BJ (cell line): ENCODE data around the gene AHDC1. TPM values are rescaled to one million over a fixed set of nuclear protein-coding genes. Genes with fewer than 3 reads are reported as not detected.

Source experiments
- CTCF ChIA-PET: fragments of 350-600 bp; formaldehyde crosslinking; extraction: SDS; loops from one replicate; lab custom pipeline; 2021; ENCODE audit warnings: antibody characterized with exemption, inconsistent platforms; lab: Yijun Ruan, JAX
- POLR2A ChIA-PET: fragments of 300-600 bp; sonication (Branson Sonifier 250); formaldehyde crosslinking; extraction: SDS; loops from one replicate; lab custom pipeline; 2021; ENCODE audit warnings: antibody characterized with exemption; lab: Charles Lee
- DNase-seq: peaks from one replicate; pipeline ENCODE4 v3.0.0-alpha.2; 2011; ENCODE audit warnings: low read depth
- H3K27me3 ChIP-seq: 2 replicates; pipeline ENCODE4 v1.6.0; 2011; ENCODE audit warnings: low read length; ENCODE audit not compliant: control insufficient read depth, insufficient read depth
- H3K36me3 ChIP-seq: 2 replicates; pipeline ENCODE4 v1.5.1; 2011; ENCODE audit warnings: low read length; ENCODE audit not compliant: control insufficient read depth, insufficient read depth
- H3K4me3 ChIP-seq: 2 replicates; pipeline ENCODE4 v1.5.1; 2011; ENCODE audit warnings: low read depth, mild to moderate bottlenecking, control low read depth, low read length
- polyA plus RNA-seq: library from polyadenylated mRNA; depleted of rRNA; stranded (reverse); fragments of >200 nt; gene quantifications from 2 replicates; pipeline ENCODE4 v1.2.3, GENCODE V29; 2011
- TF ChIP-seq, protein P1 (sequence below): IDR thresholded peaks from 2 replicates; pipeline ENCODE4 v1.5.1; 2011; ENCODE audit warnings: low read depth, mild to moderate bottlenecking, control low read depth, inconsistent platforms, low read length, moderate library complexity; ENCODE audit not compliant: insufficient read depth

Gene AHDC1
- polyA plus RNA-seq, 1 experiment: 4.1 TPM

DNA sequence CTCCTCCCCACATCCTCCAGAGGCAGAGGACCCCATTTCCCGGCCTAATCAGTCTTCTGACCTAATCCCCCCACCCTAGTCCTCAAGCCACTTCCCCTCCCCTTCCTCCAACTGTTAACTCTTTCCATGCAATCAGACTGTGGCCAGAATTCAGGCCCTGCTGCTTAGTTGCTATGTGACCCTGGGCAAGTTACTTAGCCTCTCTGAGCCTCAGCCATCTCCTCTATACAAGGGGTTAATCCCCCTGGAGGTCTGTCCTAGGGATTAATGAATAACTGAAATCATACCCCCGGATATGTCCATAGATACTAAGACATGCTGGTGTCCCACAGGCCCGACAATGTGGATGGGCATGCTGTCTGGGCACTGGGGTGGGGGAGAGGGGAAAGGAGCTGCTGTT lies 18.3 kb downstream of the AHDC1 start:
- TF ChIP-seq, protein P1, sequence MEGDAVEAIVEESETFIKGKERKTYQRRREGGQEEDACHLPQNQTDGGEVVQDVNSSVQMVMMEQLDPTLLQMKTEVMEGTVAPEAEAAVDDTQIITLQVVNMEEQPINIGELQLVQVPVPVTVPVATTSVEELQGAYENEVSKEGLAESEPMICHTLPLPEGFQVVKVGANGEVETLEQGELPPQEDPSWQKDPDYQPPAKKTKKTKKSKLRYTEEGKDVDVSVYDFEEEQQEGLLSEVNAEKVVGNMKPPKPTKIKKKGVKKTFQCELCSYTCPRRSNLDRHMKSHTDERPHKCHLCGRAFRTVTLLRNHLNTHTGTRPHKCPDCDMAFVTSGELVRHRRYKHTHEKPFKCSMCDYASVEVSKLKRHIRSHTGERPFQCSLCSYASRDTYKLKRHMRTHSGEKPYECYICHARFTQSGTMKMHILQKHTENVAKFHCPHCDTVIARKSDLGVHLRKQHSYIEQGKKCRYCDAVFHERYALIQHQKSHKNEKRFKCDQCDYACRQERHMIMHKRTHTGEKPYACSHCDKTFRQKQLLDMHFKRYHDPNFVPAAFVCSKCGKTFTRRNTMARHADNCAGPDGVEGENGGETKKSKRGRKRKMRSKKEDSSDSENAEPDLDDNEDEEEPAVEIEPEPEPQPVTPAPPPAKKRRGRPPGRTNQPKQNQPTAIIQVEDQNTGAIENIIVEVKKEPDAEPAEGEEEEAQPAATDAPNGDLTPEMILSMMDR: no peak
- CTCF ChIA-PET: interaction anchor here (1.0 to 2.2 kb wide), 2 partner anchors 17 to 29 kb away, joined by 3 to 7 read pairs; no protein-coding TSS in a partner anchor
- DNase-seq: no peak
- Histone ChIP-seq H3K4me3 (no peak overlapping the region), H3K27me3 (no peaks in the 10 kb centered on the region), H3K36me3 (peaks cover 2% of the 10 kb centered on the region)
- POLR2A ChIA-PET: no interaction called here

DNA sequence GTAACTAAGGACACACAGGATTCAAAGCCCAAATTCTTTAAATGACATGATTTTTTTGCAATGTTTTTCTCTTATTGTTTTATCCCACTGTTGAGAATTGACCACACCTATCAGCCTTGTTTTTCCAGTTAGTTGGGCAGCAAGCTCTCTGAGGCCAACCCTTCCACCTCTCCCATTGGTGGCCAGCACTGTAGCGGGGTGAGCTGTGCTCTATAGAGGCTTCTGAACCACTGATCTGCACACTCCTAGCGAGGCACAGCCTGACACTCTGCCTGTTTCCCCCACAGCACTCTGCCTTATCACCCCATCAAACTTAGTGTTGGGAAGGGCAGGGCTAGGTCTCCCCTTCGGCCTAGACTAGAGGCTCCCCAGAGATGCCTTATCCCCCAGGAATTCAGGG lies 19.5 kb downstream of the AHDC1 start:
- no peaks in the 10 kb centered on the region for H3K27me3 ChIP-seq
- peaks cover 2% of the 10 kb centered on the region for H3K36me3 ChIP-seq
- ChIA-PET CTCF (interaction anchor here (0.6 kb wide), 1 partner anchor 27 kb away, joined by 3 read pairs; no protein-coding TSS in a partner anchor), POLR2A (no interaction called here)
- H3K4me3 ChIP-seq: no peak overlapping the region
- no peak for DNase-seq
- TF ChIP-seq, protein P1: no peak

DNA sequence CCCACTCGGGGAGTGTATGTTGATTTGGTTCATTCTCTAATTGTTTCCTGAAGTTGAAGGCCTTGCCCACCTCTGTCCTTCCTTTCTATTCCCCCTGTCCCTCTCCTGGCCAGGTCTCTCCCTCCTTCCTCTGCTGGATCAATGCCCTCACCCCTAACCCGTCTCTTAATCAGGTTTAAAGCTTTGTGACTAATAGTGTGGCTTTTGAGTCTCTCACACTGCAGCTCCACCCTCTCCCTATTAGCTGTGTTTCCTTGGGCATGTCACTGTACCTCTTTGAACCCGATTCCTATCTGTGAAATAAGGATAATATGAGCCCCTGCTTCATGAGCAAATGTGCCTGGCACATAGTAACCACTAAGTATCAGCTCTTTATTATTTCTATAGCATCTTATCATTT lies 20.5 kb downstream of the AHDC1 start:
- POLR2A ChIA-PET: no interaction called here
- CTCF ChIA-PET: interaction anchor here (0.7 to 1.5 kb wide), 4 partner anchors 8 to 180 kb away, joined by 3 to 5 read pairs (median 4); no protein-coding TSS in a partner anchor
- no peaks in the 10 kb centered on the region for H3K27me3 ChIP-seq
- H3K36me3 ChIP-seq: peaks cover 2% of the 10 kb centered on the region
- no peak overlapping the region for H3K4me3 ChIP-seq
- TF ChIP-seq, protein P1: no peak
- no peak for DNase-seq

DNA sequence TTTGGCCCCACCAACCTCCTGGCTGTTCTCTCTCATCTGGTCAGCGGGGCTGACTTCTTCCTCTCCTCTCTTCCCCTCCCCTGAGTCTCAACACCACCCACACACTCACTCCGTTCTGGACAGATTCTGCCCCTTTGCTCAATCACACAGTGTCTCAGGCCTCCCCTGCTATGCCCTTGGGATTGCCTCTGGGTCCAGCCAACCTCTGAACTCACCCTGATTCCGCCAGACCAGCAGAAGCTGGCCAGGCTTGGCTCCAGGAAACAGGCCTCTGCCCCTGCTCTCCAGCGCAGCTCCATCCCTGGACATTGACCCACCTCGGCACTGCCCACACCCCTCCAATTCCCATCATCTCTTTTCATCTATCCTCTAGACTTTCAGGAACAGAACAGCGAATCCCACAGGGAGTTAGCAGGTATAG lies 22.1 kb downstream of the AHDC1 start:
- TF ChIP-seq, protein P1: no peak
- Histone ChIP-seq H3K4me3 (no peak overlapping the region), H3K36me3 (peaks cover 2% of the 10 kb centered on the region), H3K27me3 (no peaks in the 10 kb centered on the region)
- CTCF ChIA-PET: interaction anchor here (1.1 to 1.6 kb wide), 2 partner anchors 14 to 25 kb away, joined by 3 to 4 read pairs; no protein-coding TSS in a partner anchor
- no peak for DNase-seq
- POLR2A ChIA-PET: no interaction called here

DNA sequence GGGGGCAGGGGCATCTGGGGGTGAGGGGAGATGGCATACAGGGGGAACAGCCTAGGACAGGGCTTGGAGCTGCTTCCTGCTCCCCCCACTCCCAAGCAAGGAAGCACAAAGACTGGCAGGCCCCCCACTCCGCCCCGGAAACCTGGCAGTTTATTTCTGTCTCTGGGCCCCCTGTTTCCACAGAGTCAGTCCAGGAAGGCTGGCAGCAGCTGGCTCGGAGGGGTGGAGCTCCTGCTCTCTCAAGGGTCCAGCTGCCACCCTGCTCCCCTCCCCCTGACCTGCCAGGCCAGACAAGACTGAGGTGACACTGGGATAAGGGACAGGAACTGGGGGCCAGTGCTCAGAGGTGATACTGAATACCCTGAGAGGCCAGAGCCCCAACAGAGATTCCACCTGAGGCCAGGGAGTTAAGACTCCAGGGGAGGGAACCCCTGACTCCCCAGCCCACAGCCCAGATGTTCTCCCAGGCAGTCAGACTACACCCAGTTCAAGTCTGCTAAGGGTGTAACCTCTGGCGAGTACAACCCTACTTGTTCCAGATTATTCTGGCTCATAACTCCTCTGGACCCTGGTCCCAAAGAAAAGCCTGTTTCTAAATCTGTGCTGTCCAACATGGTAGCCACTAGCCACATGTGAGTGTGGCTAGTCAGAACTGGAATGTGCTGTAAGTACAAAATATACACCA lies 26.3 kb downstream of the AHDC1 start:
- Histone ChIP-seq H3K36me3 (no peaks in the 10 kb centered on the region), H3K4me3 (no peak overlapping the region), H3K27me3 (no peaks in the 10 kb centered on the region)
- CTCF ChIA-PET: interaction anchor here (0.7 to 1.8 kb wide), 4 partner anchors 10 to 95 kb away, joined by 3 to 5 read pairs (median 4); no protein-coding TSS in a partner anchor
- no peak for DNase-seq
- POLR2A ChIA-PET: no interaction called here
- TF ChIP-seq, protein P1: no peak
